Stimulated activated CD4-positive, alpha-beta T cell treated with anti-CD3 and anti-CD28 coated beads, Interleukin-12 subunit alpha, Interleukin-12 subunit beta, amount 100 ng/mL, for 48 hours (primary cell): ENCODE results near the gene HLA-DRB1.
A peak's percentile ranks its signal among the peaks of the same experiment; 100 is the strongest.
"Not testable (repeated sequence)": the region's sequence is repeated elsewhere in the genome, so short reads cannot be mapped to it uniquely, and the experiment has no call there.

ENCODE experiments used
- DNase-seq, 3 donors: peaks; one replicate each; pipeline ENCODE4 v3.0.0-alpha.2; 2020; ENCODE audit warnings: low read depth in 2 of 3, low spot score in 1 of 3

HLA-DRB1 gene

DNA sequence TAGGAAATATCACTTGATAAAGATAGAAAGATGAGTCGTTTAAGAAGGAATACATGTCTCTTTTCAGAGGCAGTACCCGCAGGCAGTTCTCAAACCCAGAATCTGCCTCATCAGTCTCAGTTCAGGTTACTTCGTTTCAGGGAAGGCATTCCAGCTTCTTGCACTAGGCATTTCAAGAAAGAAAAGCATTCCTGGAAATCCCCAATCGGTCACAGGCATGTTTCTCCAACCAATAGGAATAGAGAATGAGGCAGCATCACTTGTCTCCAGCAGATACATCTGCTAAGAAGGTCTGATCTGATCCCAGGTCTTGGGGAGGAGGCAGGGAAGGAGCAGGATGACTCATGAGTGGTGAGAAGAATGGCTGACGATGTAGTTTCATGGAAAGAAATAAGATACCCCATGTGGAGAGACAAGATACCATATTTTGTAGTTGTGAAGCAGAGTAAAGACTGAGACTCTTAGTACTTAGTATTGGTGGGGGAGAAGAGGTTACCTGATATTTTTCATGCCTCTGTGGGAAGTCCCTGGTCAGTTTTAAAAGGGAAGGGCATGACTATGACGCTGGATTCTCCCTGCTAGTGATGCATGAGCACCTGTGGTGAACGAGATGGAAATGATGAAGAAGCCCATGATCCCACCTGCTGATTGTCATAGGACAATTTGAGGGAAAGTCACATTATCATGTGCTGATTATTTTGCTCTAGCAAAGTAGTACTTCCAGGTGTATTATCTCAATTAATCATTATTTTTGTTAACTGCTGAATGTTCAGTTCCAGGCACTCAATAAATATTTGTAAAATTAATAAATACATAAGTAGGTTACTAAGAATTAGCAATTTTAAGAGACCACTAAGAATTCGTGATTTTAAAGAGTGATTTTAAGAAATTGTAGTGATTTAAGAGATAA, 20.3 kb upstream of the HLA-DRB1 start:
- DNase-seq: peak in 2 of 3 donors; percentile 10 to 37

DNA sequence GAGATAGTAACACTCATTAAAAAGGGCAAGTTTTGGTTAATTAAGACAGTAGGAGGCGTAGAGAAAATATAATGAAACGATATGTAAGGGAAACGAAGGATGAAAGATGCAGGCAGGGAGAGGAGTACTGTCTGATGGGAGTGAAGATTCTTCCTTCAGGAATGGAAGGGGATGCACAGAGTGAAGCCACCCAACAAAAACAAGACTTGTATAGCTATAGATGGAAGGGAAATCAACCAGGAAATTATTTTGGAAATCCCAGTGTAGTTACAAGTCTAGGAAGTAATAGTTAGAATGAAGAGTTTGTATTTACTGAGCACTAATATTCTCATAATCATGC, 19.7 kb upstream of the HLA-DRB1 start:
- no peak for DNase-seq

DNA sequence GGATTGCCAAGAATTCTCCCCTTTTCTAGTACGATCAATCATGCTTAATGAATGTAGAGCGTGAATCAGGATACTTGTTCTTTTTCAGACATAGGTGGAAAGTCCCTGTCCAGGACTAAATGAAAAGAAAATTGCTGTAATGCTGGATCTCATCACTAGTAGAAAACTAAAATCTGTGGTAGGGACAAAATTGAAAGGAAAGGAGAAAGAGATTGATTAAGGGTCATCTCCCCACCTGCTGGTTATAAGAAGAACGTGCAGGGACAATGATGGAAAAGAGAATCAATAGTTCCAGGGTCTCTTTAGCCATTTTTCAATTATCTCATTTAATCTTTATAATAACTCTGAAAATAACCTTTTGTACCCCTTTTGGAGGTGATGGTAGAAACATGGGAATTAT, 18.7 kb upstream of the HLA-DRB1 start:
- no peak for DNase-seq

DNA sequence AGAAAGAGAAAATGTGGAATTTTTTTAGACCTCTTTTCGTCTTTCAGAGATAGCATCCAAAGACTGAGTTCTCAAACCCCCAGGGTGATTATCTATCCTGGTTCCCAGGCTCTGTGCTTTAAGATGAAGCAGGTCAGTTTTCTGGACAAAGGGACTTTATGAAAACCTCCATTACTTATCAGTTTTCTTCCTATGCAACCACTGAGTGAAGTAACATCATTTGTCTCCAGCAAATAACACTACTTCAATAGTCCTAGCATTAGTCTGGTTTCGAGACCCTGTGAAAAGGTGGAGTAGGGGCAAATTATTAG, 18.3 kb upstream of the HLA-DRB1 start:
- no peak for DNase-seq

DNA sequence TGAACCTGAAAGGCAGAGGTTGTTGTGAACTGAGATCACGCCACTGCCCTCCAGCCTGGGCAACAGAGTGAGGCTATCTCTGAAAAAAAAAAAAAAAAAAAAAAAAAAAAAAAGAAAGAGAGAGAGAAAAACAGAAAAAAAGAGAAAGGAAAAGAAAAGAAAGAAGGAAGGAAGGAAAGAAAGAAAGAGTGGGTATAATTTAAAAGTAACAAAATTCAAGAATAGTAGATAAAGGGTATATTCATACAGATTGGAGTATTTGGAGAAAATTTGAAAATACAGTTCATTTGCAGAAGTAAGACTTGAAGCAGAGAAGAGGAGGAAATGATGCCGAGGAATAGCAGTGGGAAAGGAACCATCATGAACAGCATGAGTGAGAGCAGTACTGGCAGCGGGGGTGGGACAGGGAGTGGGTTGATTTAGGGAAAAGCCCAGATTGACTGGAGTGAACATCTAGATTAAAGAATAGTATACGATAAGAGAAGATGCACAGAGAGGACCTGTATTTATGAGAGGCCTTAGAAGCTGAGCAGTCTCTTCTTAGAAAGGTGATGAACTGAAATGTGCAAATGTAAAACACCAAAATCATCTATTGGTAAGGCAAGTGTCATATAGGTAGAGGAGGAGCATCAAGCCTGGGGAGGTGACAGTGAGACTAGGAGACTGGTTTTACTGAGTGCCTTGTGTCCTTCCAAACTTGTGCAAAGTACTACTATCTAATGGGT, 17.8 kb upstream of the HLA-DRB1 start:
- no peak for DNase-seq

DNA sequence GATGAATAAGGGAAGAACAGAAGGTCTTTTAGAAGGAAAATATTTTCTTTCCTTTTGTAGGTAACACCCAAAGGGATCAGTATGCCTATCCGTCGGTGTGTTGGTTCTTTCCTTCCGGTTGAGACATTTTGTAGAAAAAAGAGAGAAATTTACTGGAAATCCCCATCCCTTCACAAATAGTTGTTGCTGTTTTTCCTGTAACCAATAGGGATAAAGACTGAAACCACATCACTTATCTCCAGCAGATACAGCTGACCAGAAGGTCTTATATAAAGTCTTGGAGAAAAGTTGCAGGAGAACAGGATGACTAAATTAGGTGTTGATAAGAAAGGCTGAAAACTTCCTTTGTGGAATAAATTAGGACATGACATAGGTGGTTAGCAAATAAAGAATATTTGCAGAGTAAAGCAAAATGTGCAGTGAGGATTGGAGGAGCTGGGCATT, 14.8 kb upstream of the HLA-DRB1 start:
- no peak for DNase-seq

DNA sequence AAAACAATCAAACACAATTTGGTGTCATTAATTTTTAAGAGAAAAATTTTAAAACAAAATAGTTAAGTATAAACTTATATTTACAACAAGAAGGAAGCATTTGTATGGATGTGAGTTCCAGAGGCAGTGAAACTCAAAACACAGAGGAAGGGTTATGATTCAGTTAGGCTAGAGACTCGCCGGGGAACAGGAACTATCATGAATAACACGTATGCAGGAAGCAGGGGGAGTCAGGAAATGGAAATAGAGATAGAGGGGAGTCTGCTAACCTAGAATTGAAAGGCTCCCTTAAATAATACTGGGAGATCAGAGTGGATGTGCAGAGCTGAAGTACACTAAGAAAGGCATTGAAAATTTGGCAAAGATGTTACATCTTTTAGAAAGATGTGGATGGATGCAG, 14.2 kb upstream of the HLA-DRB1 start:
- no peak for DNase-seq

DNA sequence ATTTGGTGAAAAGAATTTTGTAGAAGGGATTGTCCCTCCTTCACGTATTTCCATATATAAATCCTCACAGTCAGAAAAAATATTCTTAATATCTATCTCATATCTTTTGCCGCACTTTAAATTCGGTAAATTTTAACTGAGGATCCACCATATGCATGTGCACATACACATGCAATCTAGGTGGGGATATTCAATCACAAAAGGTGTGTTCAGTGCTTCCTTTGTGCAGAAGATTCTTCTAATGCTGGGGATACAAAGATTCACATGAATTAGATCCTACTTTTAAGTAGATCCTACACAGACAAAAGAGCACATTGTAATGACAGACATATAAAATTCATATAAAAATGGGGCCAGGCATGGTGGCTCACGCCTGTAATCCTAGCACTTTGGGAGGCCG, 13.6 kb upstream of the HLA-DRB1 start:
- DNase-seq: no peak

DNA sequence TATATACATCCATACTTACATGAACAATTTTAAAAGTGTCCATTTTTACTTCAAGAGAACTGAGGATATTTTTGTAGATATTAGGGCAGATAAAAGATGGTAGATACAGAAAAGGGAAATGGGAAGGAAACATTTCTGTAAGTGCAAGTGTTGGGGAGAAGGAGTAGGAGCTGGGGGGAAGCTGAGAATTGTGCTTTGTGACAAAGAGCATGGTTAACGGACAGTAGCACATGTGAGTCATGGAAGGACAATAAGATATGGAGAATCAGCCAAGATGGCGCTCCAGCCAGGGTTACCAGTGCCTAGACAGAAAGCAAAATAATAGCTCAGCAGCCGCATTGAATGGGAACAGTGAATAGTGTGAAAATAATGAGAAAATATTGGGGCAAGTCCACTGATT, 12.7 kb upstream of the HLA-DRB1 start:
- no peak for DNase-seq

DNA sequence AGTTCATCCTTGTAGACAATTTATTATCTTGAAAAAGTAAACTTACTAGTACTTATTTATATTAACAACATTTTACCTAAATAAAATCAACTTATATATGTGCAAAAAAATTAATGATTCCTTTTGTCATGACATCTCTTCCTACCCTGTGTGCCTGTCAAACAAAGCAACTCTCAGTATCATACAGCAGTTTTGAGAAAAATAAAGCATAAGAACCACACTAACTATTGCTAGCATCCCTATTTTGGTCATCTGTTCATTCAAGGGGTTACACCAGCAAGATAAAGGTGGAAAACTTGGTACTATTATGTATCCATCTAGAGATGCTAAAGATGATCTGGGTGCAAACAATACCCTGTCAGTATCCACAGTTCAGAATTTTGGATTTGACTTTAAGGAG, 7.4 kb upstream of the HLA-DRB1 start:
- DNase-seq: no peak

DNA sequence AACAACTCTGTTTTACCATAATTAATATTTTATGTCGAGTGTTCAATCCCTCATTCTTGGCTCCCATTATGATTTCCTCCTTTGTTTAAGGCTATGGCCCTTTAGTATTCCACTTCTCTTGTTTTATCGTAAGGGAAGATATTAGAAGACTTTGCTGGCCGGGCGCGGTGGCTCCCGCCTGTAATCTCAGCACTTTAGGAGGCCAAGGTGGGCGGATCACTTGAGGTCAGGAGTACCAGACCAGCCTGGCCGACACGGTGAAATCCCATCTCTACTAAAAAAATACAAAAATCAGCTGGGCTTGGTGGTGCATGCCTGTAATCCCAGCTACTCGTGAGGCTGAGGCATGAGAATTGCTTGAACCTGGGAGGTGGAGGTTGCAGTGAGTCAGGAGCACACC, 1.1 kb upstream of the HLA-DRB1 start:
- not testable (repeated sequence) for DNase-seq

DNA sequence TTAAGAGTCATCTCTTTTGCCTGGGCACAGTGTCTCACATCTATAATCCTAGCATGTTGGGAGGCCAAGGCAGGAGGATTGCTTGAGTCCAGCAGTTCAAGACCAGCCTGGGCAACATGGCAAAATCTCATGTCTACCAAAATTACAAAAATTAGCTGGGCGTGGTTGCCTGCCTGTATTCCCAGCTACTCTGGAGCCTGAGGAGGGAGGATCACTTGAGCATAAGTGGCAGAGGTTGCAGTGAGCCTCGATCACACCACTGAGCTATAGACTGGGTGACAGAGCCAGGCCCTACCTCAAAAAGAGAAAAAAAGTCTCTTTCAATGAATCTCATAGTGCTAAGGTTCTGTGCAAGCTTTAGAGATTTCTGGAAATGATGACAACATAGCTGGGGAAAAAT, 1.5 kb downstream of the HLA-DRB1 start:
- no peak for DNase-seq

DNA sequence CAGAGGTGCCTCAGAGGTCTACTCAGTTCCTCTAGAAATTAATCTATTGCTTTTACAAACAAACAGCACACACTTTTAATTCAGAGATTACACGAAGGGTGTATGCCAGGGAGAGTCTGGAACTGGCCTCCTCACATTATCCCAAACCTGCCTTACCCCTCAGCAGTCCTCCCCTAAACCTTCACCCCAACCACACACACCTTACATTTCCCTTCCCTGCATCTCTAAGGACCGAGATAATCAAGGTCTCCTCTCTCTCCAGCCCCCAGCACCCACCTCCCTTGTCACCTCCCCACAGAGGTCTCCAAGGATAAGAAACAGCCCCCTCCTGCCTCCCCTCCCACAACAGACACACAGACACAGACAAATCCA, 6.1 kb downstream of the HLA-DRB1 start:
- DNase-seq: no peak

DNA sequence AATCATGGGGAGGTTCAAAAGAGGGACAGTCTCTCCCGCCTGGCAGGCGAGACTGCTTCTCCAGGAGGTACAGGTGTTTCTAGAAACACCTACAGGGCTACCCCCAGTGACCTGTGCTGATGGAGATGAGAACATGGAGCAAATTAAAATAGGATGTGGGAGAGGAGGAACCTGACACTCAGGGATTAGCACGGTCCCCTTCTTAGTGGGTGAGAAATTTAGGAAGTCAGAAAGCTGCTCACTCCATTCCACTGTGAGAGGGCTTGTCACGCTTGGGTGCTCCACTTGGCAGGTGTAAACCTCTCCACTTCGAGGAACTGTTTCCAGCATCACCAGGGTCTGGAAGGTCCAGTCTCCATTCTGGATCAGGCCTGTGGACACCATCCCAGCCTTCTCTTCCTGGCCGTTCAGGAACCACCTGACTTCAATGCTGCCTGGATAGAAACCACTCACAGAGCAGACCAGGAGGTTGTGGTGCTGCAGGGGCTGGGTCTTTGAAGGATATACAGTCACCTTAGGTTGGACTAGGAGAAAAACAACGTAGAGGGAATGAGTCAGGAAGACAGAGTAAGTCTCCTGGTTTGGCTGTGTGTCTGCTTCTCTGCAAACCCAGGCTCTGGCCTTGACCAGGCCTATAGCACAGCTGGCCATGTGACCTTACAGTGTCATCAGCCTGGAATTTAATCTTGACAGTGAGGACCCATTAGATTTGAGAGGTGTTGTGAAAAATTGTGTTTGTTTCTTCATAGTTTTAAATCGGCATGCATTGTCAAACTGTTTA, 8.1 kb downstream of the HLA-DRB1 start:
- DNase-seq: no peak

DNA sequence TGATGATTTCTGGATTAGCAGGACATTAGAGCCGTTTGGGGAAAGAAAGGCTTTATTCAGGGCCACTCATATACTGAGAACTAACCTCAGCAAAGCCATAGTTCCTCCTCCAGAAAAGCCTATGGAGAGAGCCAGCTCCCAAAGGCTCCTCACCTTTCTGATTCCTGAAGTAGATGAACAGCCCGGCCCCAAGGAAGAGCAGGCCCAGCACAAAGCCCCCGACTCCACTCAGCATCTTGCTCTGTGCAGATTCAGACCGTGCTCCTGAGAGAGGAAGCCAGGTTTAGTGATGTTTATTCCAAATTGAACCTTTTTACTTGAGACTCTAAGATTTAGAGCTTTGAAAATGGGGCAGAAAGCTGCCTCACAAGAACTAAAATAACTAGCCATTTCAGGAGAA, 9.1 kb downstream of the HLA-DRB1 start:
- no peak for DNase-seq

DNA sequence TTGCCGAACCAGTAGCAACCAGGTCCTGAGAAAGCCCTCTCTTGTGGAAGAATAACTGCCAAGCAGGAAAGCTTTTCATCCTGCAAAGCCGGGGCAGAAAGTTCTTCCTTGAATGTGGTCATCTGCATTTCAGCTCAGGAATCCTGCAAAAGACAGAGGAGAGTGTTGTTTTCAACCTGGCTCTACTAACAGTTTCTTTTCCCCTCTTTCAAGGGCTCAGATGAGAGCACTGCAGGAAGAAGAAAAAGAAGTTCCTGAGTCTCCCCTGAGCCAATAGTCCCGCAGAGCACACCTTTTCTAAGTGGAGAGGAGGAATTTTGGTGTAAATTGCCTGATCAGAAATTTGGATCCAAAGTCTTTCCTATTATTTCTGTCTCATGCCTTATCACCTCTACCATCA, 10.7 kb downstream of the HLA-DRB1 start:
- no peak for DNase-seq

DNA sequence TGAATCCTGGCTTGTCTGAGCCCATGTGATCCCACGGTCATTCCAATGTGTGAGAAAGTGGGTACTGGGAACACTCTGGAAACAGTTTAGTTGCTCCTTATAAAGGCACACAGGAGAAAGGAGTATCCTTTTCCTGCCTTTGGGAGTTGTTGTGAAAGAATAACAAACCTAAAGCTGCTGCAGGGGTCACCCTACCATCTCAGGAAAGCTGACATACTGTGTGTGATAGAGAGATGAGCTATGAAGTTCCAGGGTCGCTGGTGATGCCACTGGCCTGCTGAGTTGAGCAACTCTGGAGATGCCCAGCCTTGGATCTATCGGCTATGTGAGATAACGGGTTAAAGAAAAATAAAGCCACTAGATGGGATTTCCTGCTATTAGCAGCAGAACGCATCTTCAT, 12.2 kb downstream of the HLA-DRB1 start:
- DNase-seq: not testable (repeated sequence)

DNA sequence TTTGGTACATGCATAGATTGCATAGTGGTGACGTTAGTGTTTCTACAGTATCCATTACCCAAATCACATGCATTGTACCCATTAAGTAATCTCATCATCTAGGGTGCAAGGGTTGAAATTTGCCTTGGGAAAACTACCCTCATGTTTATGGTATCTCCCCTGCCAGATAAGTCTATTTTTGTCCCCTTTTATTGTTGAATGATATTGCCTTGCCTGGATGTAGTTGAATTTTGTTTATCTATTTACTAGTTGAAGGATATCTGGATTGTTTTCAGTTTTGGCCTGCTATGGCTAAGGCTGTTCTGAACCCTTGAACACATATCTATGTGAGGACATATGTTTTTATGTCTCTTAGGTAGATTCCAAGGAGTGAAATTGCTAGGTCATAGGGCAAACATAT, 13.4 kb downstream of the HLA-DRB1 start:
- no peak for DNase-seq

DNA sequence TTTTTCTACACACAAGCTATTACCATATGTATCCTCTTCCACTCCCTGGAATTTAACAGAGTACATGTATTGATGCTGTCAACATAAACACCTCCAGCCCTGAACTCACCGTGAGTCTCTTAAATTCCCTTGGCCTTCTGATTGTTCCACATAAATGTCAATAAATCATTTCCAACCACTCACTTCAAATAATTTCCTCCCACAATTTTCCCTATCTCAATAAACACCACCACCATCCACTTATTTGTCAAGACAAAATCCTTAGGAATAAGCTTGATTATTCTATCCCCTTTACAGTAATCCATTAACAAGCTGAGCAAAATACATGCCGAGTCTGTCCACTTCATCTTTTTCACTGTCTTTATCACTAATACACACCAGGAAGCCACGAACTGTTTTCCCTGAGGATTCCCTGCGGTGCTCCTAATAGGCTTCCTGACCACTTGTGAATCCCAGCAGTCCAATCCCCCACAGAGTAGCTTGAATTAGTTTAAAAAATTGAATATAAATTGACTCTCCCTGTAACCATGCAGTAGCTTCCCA, 19.2 kb downstream of the HLA-DRB1 start:
- no peak for DNase-seq

DNA sequence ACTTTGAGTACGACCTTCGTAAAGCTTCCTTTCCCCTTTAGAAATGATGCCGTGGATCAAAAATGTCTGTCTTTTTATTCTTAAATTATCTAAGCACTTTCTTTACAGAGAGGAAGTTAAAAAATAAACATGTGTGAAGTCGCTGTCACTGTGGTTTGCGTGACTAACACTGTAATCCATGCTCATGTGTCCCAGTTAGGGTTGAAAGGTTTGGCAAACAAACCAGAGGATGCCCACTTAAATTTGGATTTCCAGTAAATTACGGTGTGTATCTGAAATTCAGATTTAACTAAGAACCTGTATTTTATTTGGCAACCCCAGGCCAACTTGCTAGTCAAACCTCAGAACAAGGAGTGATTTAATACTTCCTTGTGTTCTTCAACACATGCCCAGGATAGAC, 21.1 kb downstream of the HLA-DRB1 start:
- DNase-seq: no peak

DNA sequence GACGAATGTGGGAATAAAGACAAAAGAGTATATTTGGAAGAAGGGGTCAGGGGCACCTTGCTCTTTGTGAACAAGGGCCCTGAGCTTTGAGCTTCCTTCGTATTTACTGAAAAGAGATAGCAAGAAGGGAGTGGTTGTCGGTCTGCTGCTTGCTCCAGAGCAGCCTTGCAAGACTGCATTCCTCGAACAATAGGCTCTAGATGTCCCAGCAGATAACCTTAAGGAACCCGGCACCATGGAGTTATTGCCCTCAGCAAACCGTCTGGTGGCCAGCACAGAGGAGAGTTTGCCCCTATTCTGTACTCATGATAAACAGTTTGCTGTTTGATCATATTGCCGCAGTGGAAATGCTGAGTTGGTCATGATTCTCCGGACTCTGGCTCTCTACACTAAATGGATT, 22.7 kb downstream of the HLA-DRB1 start:
- DNase-seq: no peak

DNA sequence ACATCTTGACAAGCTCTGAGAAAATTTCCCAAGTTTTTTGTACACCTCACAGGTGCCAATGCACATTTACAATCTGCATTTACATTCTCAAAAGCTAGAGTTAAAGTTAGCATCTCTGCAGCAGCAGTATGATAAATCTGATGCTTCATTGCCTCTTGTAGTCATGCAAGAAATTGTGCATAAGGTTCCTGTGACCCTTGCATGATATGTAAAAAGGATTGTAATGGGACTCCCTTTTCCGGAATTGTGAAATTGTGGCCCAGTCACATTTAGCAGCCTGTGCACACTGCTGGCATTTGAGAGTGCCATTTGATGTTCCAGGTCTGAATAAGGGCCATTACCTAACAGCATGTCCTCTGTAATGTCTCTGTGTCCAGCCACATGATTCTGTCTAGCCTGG, 24.1 kb downstream of the HLA-DRB1 start:
- no peak for DNase-seq
